ENCODE measurements around the gene CAMSAP1. TPM values are rescaled to one million over a fixed set of nuclear protein-coding genes. Genes with fewer than 3 reads are reported as not detected.
"Not testable (repeated sequence)": the region's sequence is repeated elsewhere in the genome, so short reads cannot be mapped to it uniquely, and the experiment has no call there.

Gene CAMSAP1
- polyA plus RNA-seq, 2 donors, result 14.0 to 18.4 TPM

DNA sequence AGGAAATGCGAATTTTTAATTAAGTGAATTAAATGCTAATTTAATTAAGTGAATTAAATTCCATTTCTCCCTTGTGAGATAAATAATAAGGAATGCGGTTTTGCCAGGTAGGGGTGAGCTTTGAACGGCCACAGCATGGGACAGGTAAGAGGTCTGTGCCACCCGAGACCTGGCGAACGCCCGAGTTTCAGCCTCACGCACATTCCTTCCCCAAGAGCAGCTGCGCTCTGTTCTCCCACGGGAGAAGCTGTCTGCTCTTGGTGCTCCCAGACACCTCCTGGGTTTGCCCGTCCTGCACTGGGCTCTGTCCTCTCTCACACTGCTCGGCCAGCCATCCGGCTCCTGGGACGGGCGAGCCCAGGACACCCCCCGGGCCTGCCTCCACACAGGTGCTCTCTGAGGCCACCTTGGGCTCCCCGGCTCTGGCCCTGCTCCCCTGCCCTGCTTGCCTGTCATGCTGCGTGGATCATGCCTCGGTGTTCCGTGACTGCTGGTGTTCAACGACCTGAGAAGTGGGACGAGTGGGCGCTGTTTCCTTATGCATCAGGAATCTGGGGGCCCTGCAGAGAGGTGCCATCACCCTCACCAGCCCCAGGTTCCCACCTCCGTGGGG lies 13.7 kb upstream of the CAMSAP1 start:
- no peaks in the 10 kb centered on the region for H3K27me3 ChIP-seq (ENCODE audit: control insufficient read depth in 1 of 2, insufficient read depth in 2 of 2, low read length in 2 of 2)
- peaks cover 2 to 3% of the 10 kb centered on the region in 2 donors for H3K4me1 ChIP-seq (ENCODE audit: control insufficient read depth in 2 of 2, insufficient read depth in 2 of 2, low read length in 1 of 2)
- H3K27ac ChIP-seq (ENCODE audit: low read depth in 2 of 2, low read length in 1 of 2), result no peak overlapping the region
- H3K36me3 ChIP-seq (ENCODE audit: control insufficient read depth in 2 of 2, insufficient read depth in 2 of 2, low read length in 1 of 2), result peaks cover 0 to 8% of the 10 kb centered on the region in 2 donors
- H3K4me3 ChIP-seq (ENCODE audit: low read depth in 1 of 2, low read length in 2 of 2), result no peak overlapping the region
- peaks cover 4 to 6% of the 10 kb centered on the region in 2 donors for H3K9me3 ChIP-seq (ENCODE audit: control insufficient read depth in 2 of 2, insufficient read depth in 1 of 2, low read depth in 1 of 2, low read length in 1 of 2)
- WGBS, 2 donors, result 76 to 81% methylated on average over 24 of the region's 24 CpGs

DNA sequence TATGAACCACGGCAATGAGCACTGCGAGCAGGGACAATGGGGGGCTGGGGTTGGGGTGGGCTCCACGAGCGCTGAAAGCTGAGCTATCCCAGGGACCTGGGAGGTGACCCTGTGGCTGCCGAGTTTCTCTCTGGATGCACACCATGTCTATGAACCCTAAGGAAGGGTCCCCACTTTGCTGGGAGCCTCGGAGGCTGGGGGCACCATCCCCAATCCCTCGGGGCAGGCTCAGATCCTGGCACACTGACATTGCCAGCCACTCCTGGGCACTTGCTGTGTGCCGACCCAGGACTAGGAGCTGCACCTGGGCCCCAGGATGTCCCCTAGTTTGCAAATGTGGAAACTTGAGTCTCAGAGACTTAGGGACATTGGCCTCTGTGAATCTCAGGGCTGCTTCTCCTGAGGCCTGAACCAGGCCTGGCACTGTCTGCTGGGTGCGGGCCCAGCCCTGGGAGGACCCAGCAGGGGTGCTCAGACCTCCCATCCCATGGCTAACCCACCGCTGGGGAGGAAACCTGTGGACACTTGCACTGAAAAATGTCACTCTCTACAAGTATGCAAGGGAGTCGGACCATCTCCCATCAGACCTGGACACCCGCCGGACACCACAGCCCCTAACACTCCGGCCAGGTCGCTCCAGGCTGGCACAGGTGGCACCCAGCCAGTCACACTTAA lies 13.0 kb upstream of the CAMSAP1 start:
- H3K36me3 ChIP-seq (ENCODE audit: control insufficient read depth in 2 of 2, insufficient read depth in 2 of 2, low read length in 1 of 2), result peaks cover 2 to 8% of the 10 kb centered on the region in 2 donors
- H3K27me3 ChIP-seq (ENCODE audit: control insufficient read depth in 1 of 2, insufficient read depth in 2 of 2, low read length in 2 of 2), result no peaks in the 10 kb centered on the region
- H3K4me3 ChIP-seq (ENCODE audit: low read depth in 1 of 2, low read length in 2 of 2), result no peak overlapping the region
- no peak overlapping the region for H3K27ac ChIP-seq (ENCODE audit: low read depth in 2 of 2, low read length in 1 of 2)
- peaks cover 2 to 3% of the 10 kb centered on the region in 2 donors for H3K4me1 ChIP-seq (ENCODE audit: control insufficient read depth in 2 of 2, insufficient read depth in 2 of 2, low read length in 1 of 2)
- 88 to 89% methylated on average over 15 of the region's 15 CpGs for WGBS, 2 donors
- peaks cover 4 to 7% of the 10 kb centered on the region in 2 donors for H3K9me3 ChIP-seq (ENCODE audit: control insufficient read depth in 2 of 2, insufficient read depth in 1 of 2, low read depth in 1 of 2, low read length in 1 of 2)

DNA sequence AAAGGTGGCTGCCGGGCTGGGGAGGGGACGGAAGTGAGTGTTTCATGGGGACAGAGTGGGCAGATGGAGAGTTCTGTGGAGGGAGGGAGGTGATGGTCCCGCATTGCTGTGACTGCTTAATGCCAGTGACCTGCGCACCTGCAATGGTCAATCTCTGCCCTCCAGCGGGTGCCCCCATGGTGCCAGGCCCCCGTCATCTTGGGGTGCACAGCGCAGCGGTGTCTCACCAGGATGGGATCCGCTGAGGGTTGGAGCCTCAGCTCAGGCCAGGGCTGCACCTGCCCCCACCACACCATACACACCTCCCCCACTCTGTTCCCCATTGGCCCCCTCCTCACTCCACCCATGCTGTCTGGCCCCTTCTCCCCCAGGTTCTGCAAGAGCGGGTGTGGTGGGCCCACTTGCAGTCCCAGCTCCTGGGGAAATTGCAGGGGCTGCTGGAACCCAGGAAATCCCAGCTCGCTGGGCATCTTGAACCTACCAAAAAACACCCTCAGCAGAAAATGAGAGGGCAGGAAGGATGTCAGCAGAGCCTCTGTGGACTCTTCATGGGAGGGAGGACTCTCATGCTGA lies 12.1 kb upstream of the CAMSAP1 start:
- H3K27me3 ChIP-seq (ENCODE audit: control insufficient read depth in 1 of 2, insufficient read depth in 2 of 2, low read length in 2 of 2), result no peaks in the 10 kb centered on the region
- H3K27ac ChIP-seq (ENCODE audit: low read depth in 2 of 2, low read length in 1 of 2), result no peak overlapping the region
- WGBS, 2 donors, result 97 to 98% methylated on average over 10 to 11 of the region's 11 CpGs
- no peak overlapping the region for H3K4me3 ChIP-seq (ENCODE audit: low read depth in 1 of 2, low read length in 2 of 2)
- peaks cover 7 to 13% of the 10 kb centered on the region in 2 donors for H3K9me3 ChIP-seq (ENCODE audit: control insufficient read depth in 2 of 2, insufficient read depth in 1 of 2, low read depth in 1 of 2, low read length in 1 of 2)
- peaks cover 9 to 17% of the 10 kb centered on the region in 2 donors for H3K36me3 ChIP-seq (ENCODE audit: control insufficient read depth in 2 of 2, insufficient read depth in 2 of 2, low read length in 1 of 2)
- peaks cover 2 to 3% of the 10 kb centered on the region in 2 donors for H3K4me1 ChIP-seq (ENCODE audit: control insufficient read depth in 2 of 2, insufficient read depth in 2 of 2, low read length in 1 of 2)

DNA sequence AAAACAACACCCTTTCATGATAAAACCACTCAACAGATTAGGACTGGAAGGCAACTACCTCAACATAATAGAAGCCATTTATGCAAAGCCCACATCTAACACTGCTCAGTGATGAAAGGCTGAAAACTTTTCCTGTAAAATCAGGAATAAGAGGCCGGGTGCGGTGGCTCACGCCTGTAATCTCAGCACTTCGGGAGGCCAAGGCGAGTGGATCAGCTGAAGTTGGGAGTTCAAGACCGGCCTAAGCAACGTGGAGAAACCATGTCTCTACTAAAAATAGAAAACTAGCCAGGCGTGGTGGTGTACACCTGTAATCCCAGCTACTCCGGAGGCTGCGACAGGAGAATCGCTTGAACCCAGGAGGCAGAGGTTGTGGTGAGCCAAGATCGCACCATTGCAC lies 8.9 kb upstream of the CAMSAP1 start:
- peaks cover 9 to 23% of the 10 kb centered on the region in 2 donors for H3K36me3 ChIP-seq (ENCODE audit: control insufficient read depth in 2 of 2, insufficient read depth in 2 of 2, low read length in 1 of 2)
- peaks cover 7 to 16% of the 10 kb centered on the region in 2 donors for H3K9me3 ChIP-seq (ENCODE audit: control insufficient read depth in 2 of 2, insufficient read depth in 1 of 2, low read depth in 1 of 2, low read length in 1 of 2)

DNA sequence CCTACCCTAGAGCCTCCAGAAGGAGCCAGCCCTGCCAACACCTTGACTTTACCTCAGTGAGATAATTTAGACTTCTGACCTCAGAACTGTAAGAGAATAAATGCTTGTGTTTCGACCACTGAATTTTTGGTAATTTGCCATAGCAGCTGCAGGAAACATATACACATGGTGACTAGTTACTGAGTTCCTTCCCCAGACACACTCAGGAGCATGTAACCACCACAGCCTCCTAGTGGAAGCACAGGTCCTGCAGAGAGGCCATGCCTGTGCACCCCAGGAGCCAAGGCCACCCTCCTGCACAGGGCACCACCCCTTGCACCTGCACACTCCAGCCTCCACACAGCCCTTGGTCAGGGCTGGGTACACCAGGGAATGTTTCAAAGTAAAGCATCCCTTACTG lies 7.6 kb upstream of the CAMSAP1 start:
- Histone ChIP-seq H3K36me3 (ENCODE audit: control insufficient read depth in 2 of 2, insufficient read depth in 2 of 2, low read length in 1 of 2) (peaks cover 9 to 29% of the 10 kb centered on the region in 2 donors), H3K27me3 (ENCODE audit: control insufficient read depth in 1 of 2, insufficient read depth in 2 of 2, low read length in 2 of 2) (no peaks in the 10 kb centered on the region), H3K4me1 (ENCODE audit: control insufficient read depth in 2 of 2, insufficient read depth in 2 of 2, low read length in 1 of 2) (peaks cover 0 to 3% of the 10 kb centered on the region in 2 donors), H3K4me3 (ENCODE audit: low read depth in 1 of 2, low read length in 2 of 2) (no peak overlapping the region), H3K27ac (ENCODE audit: low read depth in 2 of 2, low read length in 1 of 2) (no peak overlapping the region), H3K9me3 (ENCODE audit: control insufficient read depth in 2 of 2, insufficient read depth in 1 of 2, low read depth in 1 of 2, low read length in 1 of 2) (peaks cover 7 to 16% of the 10 kb centered on the region in 2 donors)
- WGBS, 2 donors, result 100% methylated on average over 1 of the region's 1 CpG

More for the DNA sequence above, 8.9 kb upstream of the CAMSAP1 start:
- H3K4me3 ChIP-seq (ENCODE audit: low read depth in 1 of 2, low read length in 2 of 2); H3K4me1 ChIP-seq (ENCODE audit: control insufficient read depth in 2 of 2, insufficient read depth in 2 of 2, low read length in 1 of 2); H3K27me3 ChIP-seq (ENCODE audit: control insufficient read depth in 1 of 2, insufficient read depth in 2 of 2, low read length in 2 of 2); H3K27ac ChIP-seq (ENCODE audit: low read depth in 2 of 2, low read length in 1 of 2): not testable (repeated sequence)
- 95 to 98% methylated on average over 12 of the region's 12 CpGs for WGBS, 2 donors

DNA sequence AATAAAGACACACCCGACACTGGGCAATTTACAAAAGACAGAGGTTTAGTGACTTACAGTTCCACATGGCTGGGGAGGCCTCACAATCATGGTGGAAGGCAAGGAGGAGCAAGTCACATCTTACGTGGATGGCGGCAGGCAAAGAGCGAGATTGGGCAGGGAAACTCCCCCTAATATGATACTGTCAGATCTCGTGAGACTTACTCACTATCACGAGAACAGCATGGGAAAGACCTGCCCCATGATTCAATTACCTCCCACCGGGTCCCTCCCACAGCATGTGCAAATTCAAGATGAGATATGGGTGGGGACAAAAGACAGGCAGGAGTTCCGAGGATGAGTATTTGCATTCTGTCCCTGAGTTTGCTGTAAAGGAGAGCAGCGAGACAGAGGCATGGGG lies 3.9 kb upstream of the CAMSAP1 start:
- H3K27ac ChIP-seq (ENCODE audit: low read depth in 2 of 2, low read length in 1 of 2); H3K4me3 ChIP-seq (ENCODE audit: low read depth in 1 of 2, low read length in 2 of 2); H3K9me3 ChIP-seq (ENCODE audit: control insufficient read depth in 2 of 2, insufficient read depth in 1 of 2, low read depth in 1 of 2, low read length in 1 of 2); H3K27me3 ChIP-seq (ENCODE audit: control insufficient read depth in 1 of 2, insufficient read depth in 2 of 2, low read length in 2 of 2): not testable (repeated sequence)
- WGBS, 2 donors, result 89 to 95% methylated on average over 9 of the region's 9 CpGs
- Histone ChIP-seq H3K4me1 (ENCODE audit: control insufficient read depth in 2 of 2, insufficient read depth in 2 of 2, low read length in 1 of 2) (peaks cover 0 to 12% of the 10 kb centered on the region in 2 donors), H3K36me3 (ENCODE audit: control insufficient read depth in 2 of 2, insufficient read depth in 2 of 2, low read length in 1 of 2) (peaks cover 9 to 27% of the 10 kb centered on the region in 2 donors)

DNA sequence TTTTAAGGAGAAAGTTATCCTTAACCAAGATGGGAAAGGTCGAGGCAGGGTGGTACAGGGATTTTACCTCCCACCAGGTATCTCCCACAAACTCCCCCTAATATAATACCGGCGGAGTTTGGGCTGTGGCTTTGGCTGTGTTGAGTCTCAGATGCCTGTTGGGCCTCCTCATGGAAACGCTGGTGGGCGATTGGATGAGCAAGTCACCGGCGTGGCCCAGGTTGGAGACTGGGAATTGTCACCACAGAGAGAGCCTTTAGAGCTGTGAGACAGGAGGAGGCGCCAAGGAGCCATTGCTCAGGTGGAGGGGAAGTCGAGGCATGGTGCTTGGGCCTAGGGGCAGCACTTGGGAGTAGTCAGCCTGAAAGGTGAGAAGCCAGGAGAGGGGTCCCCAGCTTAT lies 3.4 kb upstream of the CAMSAP1 start:
- Histone ChIP-seq H3K27me3 (ENCODE audit: control insufficient read depth in 1 of 2, insufficient read depth in 2 of 2, low read length in 2 of 2) (no peaks in the 10 kb centered on the region), H3K36me3 (ENCODE audit: control insufficient read depth in 2 of 2, insufficient read depth in 2 of 2, low read length in 1 of 2) (peaks cover 9 to 25% of the 10 kb centered on the region in 2 donors), H3K27ac (ENCODE audit: low read depth in 2 of 2, low read length in 1 of 2) (no peak overlapping the region), H3K9me3 (ENCODE audit: control insufficient read depth in 2 of 2, insufficient read depth in 1 of 2, low read depth in 1 of 2, low read length in 1 of 2) (peaks cover 3 to 10% of the 10 kb centered on the region in 2 donors), H3K4me3 (ENCODE audit: low read depth in 1 of 2, low read length in 2 of 2) (no peak overlapping the region), H3K4me1 (ENCODE audit: control insufficient read depth in 2 of 2, insufficient read depth in 2 of 2, low read length in 1 of 2) (peaks cover 0 to 12% of the 10 kb centered on the region in 2 donors)
- WGBS, 2 donors, result 97 to 100% methylated on average over 9 of the region's 9 CpGs

DNA sequence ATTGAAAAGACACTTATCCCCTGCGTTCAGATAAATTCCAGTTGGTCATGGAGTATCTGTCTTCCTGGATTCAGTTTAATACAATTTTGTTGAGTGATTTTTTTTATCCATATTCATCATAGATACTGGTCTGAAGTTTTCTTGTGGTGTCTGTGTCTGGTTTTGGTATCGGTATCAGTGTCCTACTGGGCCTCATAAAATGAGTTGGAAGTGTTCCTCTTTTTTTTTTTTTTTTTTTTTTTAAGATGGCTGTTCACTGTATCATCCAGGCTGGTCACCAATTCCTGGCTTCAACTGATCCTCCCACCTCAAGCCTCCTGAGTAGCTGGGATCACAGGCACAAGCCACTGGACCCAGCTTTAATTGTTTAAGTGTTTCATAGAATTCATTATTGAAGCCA lies 2.9 kb upstream of the CAMSAP1 start:
- H3K9me3 ChIP-seq (ENCODE audit: control insufficient read depth in 2 of 2, insufficient read depth in 1 of 2, low read depth in 1 of 2, low read length in 1 of 2), result peaks cover 3 to 8% of the 10 kb centered on the region in 2 donors
- H3K4me3 ChIP-seq (ENCODE audit: low read depth in 1 of 2, low read length in 2 of 2), result no peak overlapping the region
- H3K27ac ChIP-seq (ENCODE audit: low read depth in 2 of 2, low read length in 1 of 2), result no peak overlapping the region
- H3K4me1 ChIP-seq (ENCODE audit: control insufficient read depth in 2 of 2, insufficient read depth in 2 of 2, low read length in 1 of 2), result peaks cover 0 to 12% of the 10 kb centered on the region in 2 donors
- peaks cover 5 to 23% of the 10 kb centered on the region in 2 donors for H3K36me3 ChIP-seq (ENCODE audit: control insufficient read depth in 2 of 2, insufficient read depth in 2 of 2, low read length in 1 of 2)
- WGBS, 2 donors, result 88 to 90% methylated on average over 2 of the region's 2 CpGs
- no peaks in the 10 kb centered on the region for H3K27me3 ChIP-seq (ENCODE audit: control insufficient read depth in 1 of 2, insufficient read depth in 2 of 2, low read length in 2 of 2)

DNA sequence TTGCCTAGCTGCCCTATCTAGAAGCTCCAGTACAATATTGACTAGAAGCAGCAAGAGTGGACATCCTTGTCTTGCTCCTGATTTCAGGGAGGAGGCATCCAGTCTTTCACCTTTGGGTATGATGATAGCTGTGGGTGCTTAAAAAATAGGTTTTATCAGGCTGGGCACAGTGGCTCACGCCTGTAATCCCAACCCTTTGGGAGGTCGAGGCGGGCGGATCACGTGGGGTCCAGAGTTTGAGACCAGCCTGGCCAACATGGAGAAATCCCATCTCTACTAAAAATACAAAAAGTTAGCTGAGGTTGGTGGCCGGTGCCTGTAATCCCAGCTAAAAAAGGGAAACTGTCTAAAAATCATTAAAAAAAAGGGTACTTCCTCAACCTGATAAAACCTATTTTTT lies 2.0 kb upstream of the CAMSAP1 start:
- 94 to 95% methylated on average over 6 of the region's 6 CpGs for whole genome bisulfite sequencing, 2 donors

More for the DNA sequence above, 2.0 kb upstream of the CAMSAP1 start:
- H3K27me3 ChIP-seq (ENCODE audit: control insufficient read depth in 1 of 2, insufficient read depth in 2 of 2, low read length in 2 of 2), result no peaks in the 10 kb centered on the region
- peaks cover 0 to 16% of the 10 kb centered on the region in 2 donors for H3K36me3 ChIP-seq (ENCODE audit: control insufficient read depth in 2 of 2, insufficient read depth in 2 of 2, low read length in 1 of 2)
- H3K4me1 ChIP-seq (ENCODE audit: control insufficient read depth in 2 of 2, insufficient read depth in 2 of 2, low read length in 1 of 2), result peaks cover 0 to 15% of the 10 kb centered on the region in 2 donors
- no peak overlapping the region for H3K4me3 ChIP-seq (ENCODE audit: low read depth in 1 of 2, low read length in 2 of 2)
- peaks cover 0 to 3% of the 10 kb centered on the region in 2 donors for H3K9me3 ChIP-seq (ENCODE audit: control insufficient read depth in 2 of 2, insufficient read depth in 1 of 2, low read depth in 1 of 2, low read length in 1 of 2)
- no peak overlapping the region for H3K27ac ChIP-seq (ENCODE audit: low read depth in 2 of 2, low read length in 1 of 2)
